ENCODE results near the gene ASIC1.

The ASIC1 gene

GRCh38 chr12:50105913-50106450 is 48.6 kb downstream of the ASIC1 start:
- no peak overlapping the region for H3K27ac ChIP-seq
- no peak for TF ChIP-seq CTCF (conservative IDR thresholded peaks at IDR 0.05)

- no peak overlapping the region for H3K27ac ChIP-seq
- TF ChIP-seq CTCF (conservative IDR thresholded peaks at IDR 0.05), result no peak
Observed at GRCh38 chr12:50106907-50107306, 49.5 kb downstream of the ASIC1 start.

DNA sequence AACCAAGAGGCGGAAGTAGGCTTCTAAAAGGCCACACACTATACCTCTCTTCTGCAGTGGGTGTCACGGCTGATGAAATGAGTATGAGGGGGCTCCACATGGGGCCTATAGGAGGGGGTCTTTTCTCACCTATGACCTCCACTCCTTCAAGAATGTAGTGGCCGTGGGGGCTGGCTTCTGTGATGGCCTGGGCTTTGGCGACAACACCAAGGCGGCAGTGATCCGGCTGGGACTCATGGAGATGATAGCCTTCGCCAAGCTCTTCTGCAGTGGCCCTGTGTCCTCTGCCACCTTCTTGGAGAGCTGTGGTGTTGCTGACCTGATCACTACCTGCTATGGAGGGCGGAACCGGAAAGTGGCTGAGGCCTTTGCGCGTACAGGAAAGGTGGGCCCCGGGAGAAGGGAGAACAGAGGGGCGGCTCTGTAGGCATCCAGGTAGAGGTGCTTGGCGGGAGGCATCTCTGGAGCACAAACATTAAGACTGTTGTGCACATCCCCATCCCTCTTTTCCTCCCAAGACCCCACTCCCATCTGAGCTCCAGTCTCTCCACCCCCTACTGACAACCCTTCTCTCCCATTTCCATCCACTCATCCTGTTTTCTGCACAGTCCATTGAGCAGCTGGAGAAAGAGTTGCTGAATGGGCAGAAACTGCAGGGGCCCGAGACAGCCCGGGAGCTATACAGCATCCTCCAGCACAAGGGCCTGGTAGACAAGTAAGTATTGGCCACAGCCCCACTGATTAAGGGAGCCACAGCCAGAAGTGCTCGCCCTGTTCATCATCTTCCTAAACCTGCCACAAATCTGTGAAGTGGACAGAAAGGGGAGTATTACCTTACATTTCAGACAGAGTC is 50.2 kb downstream of the ASIC1 start:
- H3K27ac ChIP-seq, result no peak overlapping the region
- TF ChIP-seq CTCF (conservative IDR thresholded peaks at IDR 0.05), result no peak

DNA sequence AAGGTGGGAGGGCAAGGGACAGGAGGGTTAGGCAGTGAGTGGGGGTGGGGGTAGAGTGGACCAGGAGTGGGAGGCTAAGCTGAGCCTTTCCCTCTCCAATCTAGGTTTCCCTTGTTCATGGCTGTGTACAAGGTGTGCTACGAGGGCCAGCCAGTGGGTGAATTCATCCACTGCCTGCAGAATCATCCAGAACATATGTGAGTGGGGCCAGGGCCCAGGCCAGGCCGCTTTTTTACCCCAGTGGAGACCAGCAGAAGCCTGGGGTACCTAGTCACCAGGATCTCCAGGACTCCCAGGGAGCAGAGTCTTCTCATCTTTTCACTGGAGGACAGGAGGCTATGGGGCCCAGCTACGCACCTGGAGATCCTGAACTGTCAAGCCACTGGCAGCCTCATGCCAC is 51.9 kb downstream of the ASIC1 start:
- peak overlapping the region; percentile 63; the same call in 1 of the 2 replicates for H3K27ac ChIP-seq
- no peak for TF ChIP-seq CTCF (conservative IDR thresholded peaks at IDR 0.05)

DNA sequence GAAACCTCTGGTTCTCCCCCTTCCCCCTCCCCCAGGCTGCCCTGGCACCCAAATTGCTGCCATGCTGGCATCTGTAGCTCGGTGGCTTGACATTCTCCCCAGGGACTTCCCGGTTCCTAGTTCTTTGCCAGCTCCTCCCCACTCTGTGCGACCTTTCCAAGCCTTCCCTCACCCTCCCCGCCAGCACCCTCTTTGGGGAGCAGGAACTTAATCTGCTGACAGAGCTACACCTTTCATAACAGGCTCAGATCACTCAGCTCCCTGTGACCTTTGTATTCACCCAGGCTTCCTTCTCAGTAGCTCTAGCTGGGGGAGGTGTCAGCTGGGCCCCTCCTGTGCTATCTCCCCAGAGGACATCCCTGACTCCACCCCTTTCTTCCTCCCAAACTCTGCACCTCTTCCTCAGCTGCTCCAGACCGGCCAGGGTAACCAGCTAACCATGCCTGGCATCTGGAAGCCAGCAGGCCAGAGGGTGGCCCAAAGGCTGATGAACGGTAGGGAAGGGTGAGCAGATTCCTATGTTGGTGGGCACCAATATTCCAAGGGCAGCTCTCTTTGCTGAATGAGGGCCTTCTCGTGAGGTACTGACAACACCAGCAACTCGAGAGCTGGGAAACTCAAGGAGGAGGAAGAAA is 52.8 kb downstream of the ASIC1 start:
- peak overlapping the region; percentile 63 for H3K27ac ChIP-seq
- TF ChIP-seq CTCF (conservative IDR thresholded peaks at IDR 0.05), result no peak

DNA sequence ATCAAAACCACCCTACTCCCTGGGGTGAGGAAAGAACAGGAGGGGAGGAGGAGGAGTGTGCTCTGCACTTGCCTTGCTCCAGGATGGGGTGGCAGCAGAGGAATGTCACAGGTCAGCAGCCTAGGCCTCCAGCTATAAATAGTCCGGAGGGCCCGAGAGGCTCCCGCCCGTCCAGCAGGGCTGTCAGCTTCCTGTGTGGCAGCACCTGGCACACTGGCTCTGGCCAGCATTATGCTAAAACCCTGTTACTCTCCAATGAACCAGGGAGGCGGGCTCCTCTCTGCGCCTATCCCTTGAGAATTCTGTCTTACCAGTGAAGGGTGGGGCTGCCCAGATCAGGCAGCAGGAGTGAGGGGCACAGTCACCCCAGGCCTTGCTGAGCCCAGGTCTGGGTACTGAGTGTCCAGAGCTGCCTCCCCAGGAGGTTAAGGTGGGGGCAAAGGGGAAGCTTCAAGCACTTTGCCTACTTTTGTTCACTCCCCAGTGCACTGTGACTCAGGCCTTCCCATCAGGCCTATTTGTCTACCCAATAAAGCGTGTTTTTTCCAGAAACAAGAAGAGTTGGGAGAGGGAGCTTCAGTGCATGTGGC is 53.5 kb downstream of the ASIC1 start:
- H3K27ac ChIP-seq, result peak overlapping the region; percentile 63
- TF ChIP-seq CTCF (conservative IDR thresholded peaks at IDR 0.05), result no peak

DNA sequence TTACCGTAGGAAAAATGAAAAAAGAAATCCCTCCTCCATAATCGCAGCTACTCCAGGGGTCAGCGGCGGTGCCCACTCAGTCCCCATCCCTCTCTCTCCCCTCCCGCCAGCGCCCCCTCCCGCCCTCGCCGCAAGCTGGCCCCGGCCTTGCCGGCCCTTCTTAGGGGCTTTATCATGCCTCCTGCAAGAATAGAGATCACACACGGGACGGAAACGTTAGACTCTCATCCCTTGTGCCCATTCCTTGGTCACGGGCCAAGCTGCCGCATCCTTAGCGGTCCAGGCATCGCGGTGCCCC is 53.9 kb downstream of the ASIC1 start:
- peak overlapping the region; percentile 63 for H3K27ac ChIP-seq
- no peak for TF ChIP-seq CTCF (conservative IDR thresholded peaks at IDR 0.05)
